Stimulated activated CD4-positive, alpha-beta T cell treated with anti-CD3 and anti-CD28 coated beads, Interleukin-4, amount 100 ng/mL, for 4 hours (primary cell): ENCODE data around the gene C16orf78.

Experiments
- DNase-seq, 2 experiments: peaks; one replicate each; pipeline ENCODE4 v3.0.0-alpha.2; 2020

The C16orf78 gene

GRCh38 chr16:49398761-49399160, 25.2 kb downstream of the C16orf78 start:
- DNase-seq, result no peak

DNA sequence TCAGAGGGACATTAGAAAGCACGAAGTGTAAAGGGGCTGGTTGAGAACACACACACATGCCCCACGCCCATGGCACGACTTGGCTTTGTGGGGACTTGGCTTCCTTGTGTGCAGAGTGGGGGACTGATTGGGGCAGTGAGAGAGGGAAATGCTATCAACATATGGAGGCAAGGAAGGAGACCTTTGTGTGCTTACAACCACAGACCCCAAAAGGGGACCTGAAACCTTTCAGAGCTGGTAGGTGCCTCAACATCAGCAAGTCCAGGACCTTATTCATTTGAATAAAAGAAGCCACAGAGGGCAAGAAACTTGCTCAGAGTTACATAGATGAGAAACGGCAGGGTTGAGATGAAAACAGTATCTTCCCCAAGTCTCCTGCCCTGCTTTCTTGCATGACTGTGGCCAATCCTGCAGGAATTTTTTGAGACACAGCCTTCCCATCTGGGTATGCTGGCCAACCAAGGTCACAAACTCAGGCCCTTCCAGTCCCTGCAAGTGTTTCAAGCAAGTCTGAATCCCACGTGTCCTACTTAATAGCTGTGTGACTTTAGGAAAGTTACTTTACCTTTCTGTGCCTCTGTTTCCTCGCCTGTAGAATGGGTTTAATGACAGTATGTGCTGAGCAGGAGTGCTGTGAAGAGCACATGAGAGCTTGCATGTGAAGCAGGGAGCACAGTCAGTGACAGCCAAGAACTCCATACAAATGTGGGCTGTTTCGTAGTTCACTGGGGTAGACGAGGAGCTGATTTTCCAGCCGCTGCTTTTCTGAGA, 26.2 kb downstream of the C16orf78 start:
- no peak for DNase-seq

- DNase-seq, result no peak
These were observed 27.0 kb downstream of the C16orf78 start for GRCh38 chr16:49400611-49401010.

DNA sequence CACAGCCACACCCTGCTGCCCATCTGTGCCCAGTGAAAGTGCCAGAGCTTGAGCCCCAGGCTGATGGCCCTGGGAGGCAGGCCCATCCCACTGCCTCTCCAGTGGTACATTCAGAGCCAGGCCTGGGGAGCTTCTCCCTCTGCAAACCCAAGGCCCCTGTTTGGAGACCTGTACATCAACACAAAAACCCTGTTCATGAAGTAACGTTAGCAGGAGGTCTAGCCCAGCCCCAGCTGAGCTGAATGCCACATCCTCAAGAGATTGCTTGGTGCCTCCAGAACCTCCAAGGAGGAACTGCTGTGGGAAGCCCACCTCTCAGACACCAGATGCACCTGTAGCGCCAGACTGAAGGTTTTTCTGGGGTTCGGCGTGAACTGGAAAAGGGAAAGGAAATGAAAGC, 31.5 kb downstream of the C16orf78 start:
- no peak for DNase-seq

DNA sequence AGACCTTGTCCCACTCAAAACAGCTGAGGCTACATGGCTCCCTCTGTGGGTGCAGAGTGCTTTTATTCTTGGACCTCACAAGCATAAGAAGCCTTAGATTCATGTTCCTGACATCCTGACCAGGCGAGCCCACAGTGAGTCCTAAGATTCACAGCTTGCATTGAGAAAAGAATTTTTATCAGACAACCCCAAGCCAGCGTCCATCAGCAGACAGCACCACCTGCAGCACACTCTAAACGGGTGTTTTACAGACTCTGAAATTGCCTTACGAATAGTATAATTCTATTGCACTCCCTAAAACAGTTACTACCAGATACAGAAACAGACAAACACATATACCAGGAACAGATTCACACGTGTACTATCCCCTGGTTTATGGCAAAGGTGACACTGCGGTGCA, 31.9 kb downstream of the C16orf78 start:
- no peak for DNase-seq

- peak; percentile 44 to 58 for DNase-seq
These were observed 34.4 kb downstream of the C16orf78 start for GRCh38 chr16:49407873-49408550.

- no peak for DNase-seq
These were observed 35.5 kb downstream of the C16orf78 start for GRCh38 chr16:49409121-49409520.

- no peak for DNase-seq
These were observed 36.6 kb downstream of the C16orf78 start for GRCh38 chr16:49410226-49410625.

DNA sequence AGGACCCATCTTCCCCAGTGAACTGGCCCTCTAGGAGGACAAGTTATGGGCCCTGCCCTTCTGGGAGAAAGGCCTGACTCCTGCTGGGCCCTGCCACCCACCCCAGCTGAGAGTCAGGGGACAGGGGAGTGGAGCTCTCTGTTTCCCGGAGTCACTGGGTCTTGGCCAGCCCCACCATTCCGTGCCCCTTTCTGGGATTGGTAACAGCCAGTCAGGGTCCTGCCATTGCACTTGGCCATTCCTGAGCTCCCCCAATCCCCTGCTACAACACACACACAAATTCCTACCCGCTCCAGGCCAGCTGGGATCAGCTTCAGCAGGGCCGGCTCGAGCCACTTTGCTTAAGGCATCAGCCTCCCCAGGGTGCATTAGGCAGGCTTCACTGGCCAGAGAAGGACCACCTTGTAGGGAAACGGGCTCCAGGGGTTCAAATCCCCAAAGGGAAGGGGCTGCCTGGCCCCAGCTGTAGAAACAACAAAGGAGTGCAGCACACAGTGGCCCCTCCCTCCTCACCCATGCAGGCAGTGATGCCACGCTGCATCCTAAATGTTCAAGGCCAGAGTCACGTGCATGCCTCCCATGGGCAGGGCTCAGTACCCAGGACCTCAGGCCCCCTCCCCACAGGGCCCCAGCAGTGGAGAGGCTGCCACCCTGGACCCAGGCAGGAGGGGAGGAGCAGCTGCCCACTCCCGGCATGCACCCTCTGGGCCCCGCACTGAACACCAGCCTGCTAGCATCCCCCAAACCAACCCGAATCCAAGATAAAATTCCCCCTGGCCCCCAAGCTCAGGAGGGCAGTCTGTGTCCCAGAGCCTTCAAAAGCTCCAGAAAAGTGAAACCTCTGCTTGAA, 37.7 kb downstream of the C16orf78 start:
- DNase-seq, result no peak

DNA sequence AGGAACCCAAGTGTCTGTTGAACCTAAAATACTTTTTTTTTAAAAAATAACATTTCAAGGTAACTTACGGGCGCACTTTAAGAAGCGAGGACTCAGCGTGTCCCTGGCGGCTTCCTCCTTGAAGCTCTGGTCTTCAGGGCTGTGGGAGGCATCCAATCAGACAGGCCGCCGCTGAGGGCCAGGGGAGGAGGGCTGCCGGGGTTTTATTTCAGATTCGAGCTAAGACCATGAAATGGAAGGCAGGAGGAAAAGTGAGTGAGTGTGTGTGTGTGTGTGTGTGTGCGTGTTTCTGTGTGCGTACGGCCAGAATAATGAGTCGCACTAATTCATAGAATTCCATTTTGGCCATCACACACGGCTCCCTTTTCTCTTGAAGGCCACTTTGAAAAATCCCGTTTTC, 41.1 kb downstream of the C16orf78 start:
- DNase-seq, result no peak

DNA sequence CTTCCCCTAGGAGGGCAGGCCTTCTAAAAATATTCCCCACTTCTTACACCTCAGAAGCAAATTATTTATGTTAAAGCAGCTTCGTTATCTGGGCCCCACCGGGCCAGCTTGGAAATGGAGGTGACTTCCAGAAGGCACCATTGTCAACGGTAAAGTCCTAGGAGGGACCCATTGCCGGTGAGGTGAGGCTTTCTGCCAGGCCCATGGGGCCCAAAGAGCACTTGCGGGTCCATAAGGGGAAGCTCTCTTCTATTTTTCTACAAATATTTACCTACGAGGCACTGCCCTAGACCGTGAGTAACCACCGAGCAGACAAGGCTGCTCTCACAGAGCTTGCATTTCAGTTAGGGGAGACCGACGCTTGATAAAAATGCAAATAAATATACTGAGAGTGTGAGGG, 41.5 kb downstream of the C16orf78 start:
- DNase-seq, result no peak

DNA sequence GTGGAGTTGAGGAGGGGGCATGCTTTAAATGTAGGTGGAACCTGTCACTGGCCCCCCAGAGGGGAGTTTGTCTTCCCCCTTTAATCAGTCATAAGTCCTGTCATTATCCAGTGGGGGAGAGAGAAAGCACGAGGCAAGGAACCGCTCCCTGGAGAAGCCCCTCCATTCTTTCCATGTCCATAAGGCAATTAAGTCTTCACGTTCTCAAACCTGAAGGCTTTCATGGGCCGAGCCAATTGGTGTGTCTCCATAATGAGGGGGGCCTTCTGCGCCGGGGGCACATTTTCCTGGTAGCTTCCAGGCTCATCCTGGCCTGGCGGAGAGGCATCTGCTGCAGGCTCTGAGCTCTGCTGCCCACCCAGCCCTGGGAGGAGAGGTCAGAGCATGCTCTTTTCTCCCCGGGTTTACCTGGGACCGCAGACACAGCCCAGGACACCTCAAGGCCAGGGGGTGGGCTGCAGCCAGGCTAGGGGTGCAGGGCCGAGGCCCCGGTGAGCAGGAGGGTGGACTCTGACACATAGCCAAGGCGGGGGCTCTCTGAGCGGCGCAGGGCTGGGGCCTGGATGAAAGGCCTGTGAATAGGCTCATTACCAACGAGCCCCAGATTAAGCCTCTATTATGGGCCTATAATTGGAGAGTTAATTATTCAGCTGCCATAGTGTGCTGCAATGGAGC, 42.5 kb downstream of the C16orf78 start:
- no peak for DNase-seq

DNA sequence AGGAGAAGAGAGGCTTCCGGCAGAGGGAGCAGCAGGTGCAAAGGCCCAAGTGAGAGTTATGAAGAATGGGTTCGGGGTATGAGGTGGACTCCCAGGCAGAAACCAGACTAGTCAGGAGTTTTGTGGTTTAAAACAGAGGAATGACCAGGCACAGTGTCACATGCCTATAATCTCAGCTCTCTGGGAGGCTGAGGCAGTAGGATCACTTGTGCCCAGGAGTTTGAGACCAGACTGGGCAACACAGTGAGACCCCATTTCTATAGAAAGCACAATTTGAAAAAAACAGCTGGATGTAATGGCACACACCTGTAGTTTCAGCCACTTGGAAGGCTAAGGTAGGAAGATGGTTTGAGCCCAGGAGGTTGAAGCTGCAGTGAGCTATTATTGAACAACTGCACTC, 43.8 kb downstream of the C16orf78 start:
- DNase-seq, result no peak

DNA sequence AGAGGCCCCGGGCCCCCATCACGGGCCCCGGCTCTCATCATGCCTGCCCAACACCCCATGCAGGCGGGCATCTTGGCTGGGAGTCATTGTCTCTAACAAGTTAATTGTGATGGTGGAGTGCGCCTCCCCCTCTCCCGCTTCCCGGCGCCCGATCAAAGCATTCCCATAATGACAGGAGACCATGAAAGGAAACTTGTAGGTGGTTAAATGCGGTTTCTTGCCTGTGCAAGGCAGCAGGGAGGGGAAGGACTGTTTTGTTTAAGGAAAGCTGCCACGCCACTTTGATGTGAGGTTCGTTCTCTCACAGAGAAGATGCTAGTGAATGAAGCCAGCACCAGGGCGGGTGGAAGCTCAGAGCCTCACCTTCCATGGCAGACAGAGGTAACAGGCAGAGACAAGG, 45.4 kb downstream of the C16orf78 start:
- no peak for DNase-seq

DNA sequence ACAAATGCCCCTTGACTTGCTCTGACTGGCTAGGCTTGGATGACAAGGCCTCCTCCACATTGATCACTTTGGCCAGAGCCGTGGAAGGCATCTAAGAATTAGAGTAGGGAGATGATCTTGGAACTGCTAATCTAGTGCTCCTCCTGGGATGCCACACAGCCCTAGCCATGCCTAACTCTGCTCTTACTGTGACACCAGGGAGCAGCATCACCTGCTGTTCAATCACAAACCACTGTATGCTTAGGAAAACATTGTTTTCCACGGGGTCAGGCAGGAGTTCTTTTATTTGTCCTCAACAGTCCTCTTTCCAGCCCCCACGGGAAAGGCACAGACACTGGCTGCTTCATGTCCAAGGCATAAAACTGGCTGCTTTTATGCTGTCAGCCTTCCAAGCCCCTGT, 46.3 kb downstream of the C16orf78 start:
- no peak for DNase-seq

DNA sequence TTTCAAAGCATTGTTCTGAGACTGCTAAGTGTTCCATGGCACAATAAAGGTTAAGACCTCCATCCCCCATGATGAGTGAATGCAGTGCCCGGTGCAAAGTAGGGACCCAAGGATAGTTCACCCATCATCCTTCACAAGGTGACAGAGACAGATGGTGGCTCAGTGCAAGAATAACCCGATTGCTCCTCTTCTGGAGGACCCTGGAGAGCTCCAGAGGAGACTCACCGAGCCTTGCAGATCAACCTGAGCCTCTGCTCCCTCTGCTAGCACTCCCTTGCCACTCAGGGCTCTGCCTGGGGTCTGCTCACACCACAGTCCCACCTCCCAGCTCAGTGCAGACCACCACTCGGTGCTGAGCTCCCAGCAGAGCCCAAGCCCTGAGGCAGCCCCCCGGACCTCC, 49.3 kb downstream of the C16orf78 start:
- DNase-seq, result no peak

DNA sequence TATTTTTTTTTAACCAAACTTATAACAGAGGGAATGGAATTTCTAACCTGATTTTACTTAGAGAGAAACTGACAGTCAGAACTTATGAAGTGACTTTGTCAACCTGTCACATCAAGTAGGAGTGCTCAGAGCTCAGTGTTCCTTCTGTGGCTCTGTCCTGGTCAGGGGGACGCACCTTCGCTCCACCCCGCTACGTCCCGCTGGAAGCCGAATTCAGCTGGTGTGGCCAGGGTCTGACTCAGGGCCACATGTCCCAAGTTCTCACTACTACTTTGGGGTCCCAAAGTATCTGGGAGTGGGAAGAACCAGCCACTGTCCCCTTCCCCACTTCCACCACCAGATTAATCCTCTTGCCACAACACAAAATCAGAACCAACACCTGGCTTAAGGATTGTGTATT, 51.4 kb downstream of the C16orf78 start:
- DNase-seq, result no peak

DNA sequence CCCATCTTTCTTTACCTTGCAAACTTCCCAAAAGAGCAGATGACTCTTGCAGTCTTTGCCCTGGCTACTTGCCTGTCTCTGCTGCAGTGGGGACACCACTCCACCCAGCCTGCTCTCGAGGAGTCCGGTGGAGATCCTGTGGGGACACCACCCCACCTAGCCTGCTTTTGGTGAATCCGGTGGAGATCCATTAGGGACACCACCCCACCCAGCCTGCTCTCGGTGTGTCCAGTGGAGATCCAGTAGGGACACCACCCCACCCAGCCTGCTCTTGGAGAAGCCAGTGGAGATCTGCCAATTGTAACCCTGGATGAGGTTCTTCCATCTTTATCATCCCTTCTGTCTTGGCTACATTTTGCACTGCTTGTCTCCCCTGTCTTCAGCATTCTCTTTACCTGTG, 54.2 kb downstream of the C16orf78 start:
- no peak for DNase-seq

GRCh38 chr16:49428808-49429207, 55.2 kb downstream of the C16orf78 start:
- no peak for DNase-seq

GRCh38 chr16:49431040-49431439, 57.4 kb downstream of the C16orf78 start:
- no peak for DNase-seq

GRCh38 chr16:49431591-49432290, 58.1 kb downstream of the C16orf78 start:
- DNase-seq, result no peak

- DNase-seq, result no peak
These were observed 61.1 kb downstream of the C16orf78 start for GRCh38 chr16:49434733-49435132.

GRCh38 chr16:49436181-49436580, 62.6 kb downstream of the C16orf78 start:
- DNase-seq, result no peak
